ENCODE data around the gene SEMA5B. TPM values are rescaled to one million over a fixed set of nuclear protein-coding genes. Genes with fewer than 3 reads are reported as not detected.

Gene SEMA5B
- total RNA-seq, 4 donors from 2014 or later = 0.29 to 25.4 (median 4.5) TPM; not detected in 1

DNA sequence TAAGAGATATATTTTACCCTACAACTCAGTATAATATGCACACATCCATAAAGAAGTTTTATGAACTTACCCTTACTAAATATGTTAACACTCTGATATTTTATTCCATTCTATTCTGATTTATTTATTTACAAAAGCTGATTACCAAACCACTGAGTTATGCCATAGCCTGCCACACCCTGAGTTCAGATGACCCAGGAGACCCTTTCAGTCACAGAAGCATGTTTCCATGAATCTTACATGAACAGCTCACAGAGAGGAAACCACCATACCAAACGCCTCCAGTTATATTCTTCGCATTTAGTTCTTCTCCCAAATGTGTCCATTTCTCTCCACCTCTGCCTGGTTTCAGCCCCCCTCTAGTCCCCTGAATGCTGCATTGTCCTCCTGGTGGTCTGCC is 103.5 kb downstream of the SEMA5B start:
- H3K36me3 ChIP-seq = no peaks in the 10 kb centered on the region
- no peak overlapping the region for H3K27ac ChIP-seq
- TF ChIP-seq CTCF (IDR thresholded peaks at IDR 0.05) (no peak), POLR2A (IDR thresholded peaks at IDR 0.05) (no peak)
- H3K9me3 ChIP-seq = no peaks in the 10 kb centered on the region
- no peak for DNase-seq
- no peaks in the 10 kb centered on the region for H3K4me1 ChIP-seq
- intact Hi-C loops (cut with DNase I; ENCODE audit: low total_unique reads) = no loop called here
- H3K4me3 ChIP-seq = no peak overlapping the region
- no peaks in the 10 kb centered on the region for H3K27me3 ChIP-seq

GRCh38 chr3:122923611-122924010 is 104.0 kb downstream of the SEMA5B start:
- intact Hi-C loops (cut with DNase I; ENCODE audit: low total_unique reads) = no loop called here
- Histone ChIP-seq H3K4me1 (no peaks in the 10 kb centered on the region), H3K27me3 (no peaks in the 10 kb centered on the region), H3K36me3 (no peaks in the 10 kb centered on the region), H3K27ac (no peak overlapping the region), H3K4me3 (no peak overlapping the region), H3K9me3 (no peaks in the 10 kb centered on the region)
- no peak for DNase-seq
- TF ChIP-seq CTCF (IDR thresholded peaks at IDR 0.05) (no peak), POLR2A (IDR thresholded peaks at IDR 0.05) (no peak)

DNA sequence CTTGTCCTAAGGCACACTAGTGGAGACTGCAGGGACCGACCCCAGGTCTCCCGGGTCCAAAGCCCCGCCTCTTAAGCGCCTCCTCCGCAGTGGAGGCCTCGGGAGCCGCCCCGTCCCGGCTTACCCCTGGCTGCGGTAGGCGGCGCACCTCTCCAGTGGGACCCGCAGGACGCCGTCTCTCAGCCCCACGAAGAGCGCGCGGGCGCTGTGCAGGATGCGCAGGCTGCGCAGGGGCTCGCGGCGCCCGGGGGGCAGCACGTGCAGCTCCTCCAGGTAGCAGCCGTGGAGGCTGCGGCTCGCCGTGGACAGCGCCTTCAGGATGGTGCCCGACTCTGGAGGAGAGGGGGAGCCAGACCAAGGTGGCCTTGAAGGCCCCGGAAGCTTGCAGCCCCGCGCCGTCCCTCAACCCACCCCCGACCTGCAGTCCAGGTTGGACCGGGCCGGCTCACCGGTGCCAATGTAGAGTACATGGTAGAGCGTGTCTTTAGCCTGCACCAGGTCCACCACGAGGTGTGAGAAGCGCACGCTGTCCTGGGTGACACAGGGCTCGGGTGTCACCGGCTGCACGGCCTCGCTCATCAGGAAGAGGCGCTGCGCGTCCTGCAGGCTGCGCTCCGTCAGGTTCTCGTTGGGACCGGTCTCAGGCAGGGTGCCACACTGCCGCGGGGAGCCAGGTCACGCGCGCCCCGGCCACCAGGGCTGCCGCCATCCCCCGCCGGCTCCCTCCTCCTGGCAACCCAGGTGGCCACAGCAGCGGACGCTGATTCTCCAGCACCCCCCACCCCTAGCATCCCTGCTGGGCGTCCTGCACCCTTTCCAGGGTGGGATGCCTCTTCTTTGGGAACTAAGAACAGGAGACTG is 105.5 kb downstream of the SEMA5B start:
- no peak overlapping the region for H3K4me3 ChIP-seq
- H3K9me3 ChIP-seq = no peaks in the 10 kb centered on the region
- H3K4me1 ChIP-seq = no peaks in the 10 kb centered on the region
- intact Hi-C loops (cut with DNase I; ENCODE audit: low total_unique reads) = no loop called here
- H3K27ac ChIP-seq = no peak overlapping the region
- no peaks in the 10 kb centered on the region for H3K36me3 ChIP-seq
- H3K27me3 ChIP-seq = no peaks in the 10 kb centered on the region
- TF ChIP-seq POLR2A (IDR thresholded peaks at IDR 0.05) (no peak), CTCF (IDR thresholded peaks at IDR 0.05) (no peak)
- no peak for DNase-seq

GRCh38 chr3:122920986-122921385 is 106.6 kb downstream of the SEMA5B start:
- no peaks in the 10 kb centered on the region for H3K4me1 ChIP-seq
- H3K36me3 ChIP-seq = no peaks in the 10 kb centered on the region
- DNase-seq = no peak
- no peaks in the 10 kb centered on the region for H3K27me3 ChIP-seq
- no peak overlapping the region for H3K27ac ChIP-seq
- intact Hi-C loops (cut with DNase I; ENCODE audit: low total_unique reads) = no loop called here
- no peak overlapping the region for H3K4me3 ChIP-seq
- H3K9me3 ChIP-seq = no peaks in the 10 kb centered on the region
- no peak for TF ChIP-seq POLR2A (IDR thresholded peaks at IDR 0.05)

DNA sequence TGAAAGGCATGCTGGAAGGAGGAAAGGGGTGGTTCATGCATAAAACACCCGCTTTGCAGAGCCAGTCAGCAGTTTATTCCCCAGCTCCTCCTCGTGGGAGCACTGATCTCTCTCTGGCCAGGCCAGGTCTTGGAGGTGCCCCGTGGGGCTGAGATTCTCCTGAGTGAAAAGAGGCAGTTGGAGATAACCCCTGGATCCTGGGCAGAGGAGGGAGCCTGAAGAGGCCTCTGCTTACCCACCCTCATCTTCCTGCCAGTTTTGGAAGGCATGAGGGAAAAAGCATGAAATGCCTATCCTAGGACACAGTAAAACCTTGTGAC is 108.3 kb downstream of the SEMA5B start:
- no peaks in the 10 kb centered on the region for H3K9me3 ChIP-seq
- no peaks in the 10 kb centered on the region for H3K27me3 ChIP-seq
- no peaks in the 10 kb centered on the region for H3K36me3 ChIP-seq
- intact Hi-C loops (cut with DNase I; ENCODE audit: low total_unique reads) = no loop called here
- H3K27ac ChIP-seq = no peak overlapping the region
- TF ChIP-seq POLR2A (IDR thresholded peaks at IDR 0.05) = no peak
- no peak overlapping the region for H3K4me3 ChIP-seq
- no peaks in the 10 kb centered on the region for H3K4me1 ChIP-seq
- no peak for DNase-seq

DNA sequence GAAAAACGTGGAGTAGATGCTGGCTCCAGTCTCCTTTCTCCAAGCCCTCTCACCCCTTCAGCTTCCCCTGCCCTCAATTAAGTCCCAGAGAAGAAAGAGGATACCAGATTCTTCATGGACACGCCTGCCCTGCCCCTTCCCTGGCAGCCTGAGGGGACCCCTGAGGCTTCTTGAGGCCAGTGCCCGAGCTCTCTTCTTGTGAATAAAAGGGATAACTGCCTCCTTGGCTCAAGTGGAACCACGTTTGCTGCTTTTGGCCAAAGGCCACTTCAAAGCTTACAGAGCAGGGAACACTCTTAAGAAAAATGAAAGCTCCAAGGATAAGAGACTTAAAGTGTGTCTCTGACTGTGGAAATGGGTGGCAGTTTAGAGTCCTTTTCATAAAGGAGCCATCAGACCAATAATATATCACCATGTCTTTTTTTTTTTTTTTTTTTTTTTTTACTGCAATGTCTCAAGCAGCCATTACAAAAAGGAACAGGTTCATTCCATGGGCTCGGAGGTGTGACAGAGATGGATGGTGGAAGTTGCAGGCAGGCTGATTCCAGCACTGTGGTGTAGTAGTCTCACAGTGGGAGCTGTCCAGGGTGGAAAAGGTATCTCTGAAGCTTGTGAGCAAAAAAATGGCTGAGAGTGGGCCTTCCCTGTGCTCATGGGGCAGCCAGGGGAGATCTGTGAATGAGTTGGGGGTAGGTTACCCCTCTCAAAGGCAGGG is 108.8 kb downstream of the SEMA5B start:
- intact Hi-C loops (cut with DNase I; ENCODE audit: low total_unique reads) = no loop called here
- Histone ChIP-seq H3K9me3 (no peaks in the 10 kb centered on the region), H3K36me3 (no peaks in the 10 kb centered on the region), H3K27me3 (no peaks in the 10 kb centered on the region), H3K4me1 (no peaks in the 10 kb centered on the region), H3K27ac (no peak overlapping the region), H3K4me3 (no peak overlapping the region)
- DNase-seq = no peak
- TF ChIP-seq POLR2A (IDR thresholded peaks at IDR 0.05) = no peak
- TF ChIP-seq CTCF (IDR thresholded peaks at IDR 0.05) = no peak

Data from uterus (tissue), 4 donors.